GM19452 (cell line): ENCODE measurements around the gene SUPT20H.

Source experiments
- ATAC-seq: cut with Tn5 transposase; IDR thresholded peaks from one replicate; pipeline ENCODE4 v1.9.1; 2021; ENCODE audit not compliant: unreplicated experiment

Gene SUPT20H

GRCh38 chr13:37058910-37059847 lies at the start of gene SUPT20H:
Gene SUPT20H (minus strand): TSS chr13:37059688. CDS start chr13:37051490, 8,198 bp downstream.
- peak; percentile 97 for ATAC-seq

GRCh38 chr13:37109051-37109678 lies 49.7 kb upstream of the SUPT20H start:
- ATAC-seq: no peak

GRCh38 chr13:37107868-37108267 lies 48.4 kb upstream of the SUPT20H start:
- ATAC-seq: no peak

GRCh38 chr13:37107456-37107855 lies 48.0 kb upstream of the SUPT20H start:
- no peak for ATAC-seq

GRCh38 chr13:37106642-37107041 lies 47.2 kb upstream of the SUPT20H start:
- ATAC-seq: no peak

- no peak for ATAC-seq
Measured at GRCh38 chr13:37105251-37105714, 45.8 kb upstream of the SUPT20H start, which contains the start of gene CSNK1A1L. Gene CSNK1A1L (minus strand): TSS chr13:37105664. CDS start chr13:37105256, 408 bp downstream.

- ATAC-seq: no peak
Measured at GRCh38 chr13:37102896-37103295, 43.4 kb upstream of the SUPT20H start.

- no peak for ATAC-seq
Measured at GRCh38 chr13:37101201-37101600, 41.7 kb upstream of the SUPT20H start.

GRCh38 chr13:37100731-37101130 lies 41.2 kb upstream of the SUPT20H start:
- no peak for ATAC-seq

GRCh38 chr13:37097076-37097475 lies 37.6 kb upstream of the SUPT20H start:
- no peak for ATAC-seq

- ATAC-seq: no peak
Measured at GRCh38 chr13:37094840-37095239, 35.4 kb upstream of the SUPT20H start.

- no peak for ATAC-seq
Measured at GRCh38 chr13:37094099-37094498, 34.6 kb upstream of the SUPT20H start.

- ATAC-seq: no peak
Measured at GRCh38 chr13:37091835-37092234, 32.3 kb upstream of the SUPT20H start.

GRCh38 chr13:37090912-37091311 lies 31.4 kb upstream of the SUPT20H start:
- no peak for ATAC-seq

- ATAC-seq: no peak
Measured at GRCh38 chr13:37089495-37089894, 30.0 kb upstream of the SUPT20H start.

GRCh38 chr13:37087486-37087885 lies 28.0 kb upstream of the SUPT20H start:
- ATAC-seq: no peak

- ATAC-seq: no peak
Measured at GRCh38 chr13:37085606-37086005, 26.1 kb upstream of the SUPT20H start.

- ATAC-seq: no peak
Measured at GRCh38 chr13:37076818-37077217, 17.3 kb upstream of the SUPT20H start.

- ATAC-seq: no peak
Measured at GRCh38 chr13:37075164-37075563, 15.7 kb upstream of the SUPT20H start.

GRCh38 chr13:37074703-37075102 lies 15.2 kb upstream of the SUPT20H start:
- no peak for ATAC-seq

GRCh38 chr13:37072024-37072423 lies 12.5 kb upstream of the SUPT20H start:
- ATAC-seq: no peak

- ATAC-seq: no peak
Measured at GRCh38 chr13:37070956-37071355, 11.5 kb upstream of the SUPT20H start.
